ENCODE data around the gene NCOA7. TPM values are rescaled to one million over a fixed set of nuclear protein-coding genes. Genes with fewer than 3 reads are reported as not detected.
A peak's percentile ranks its signal among the peaks of the same experiment; 100 is the strongest.

Gene NCOA7
- total and polyA plus RNA-seq, 9 of the 15 experiments (the other 6 are each of a cell fraction or from before 2014, with no cell fraction given) = 5.8 to 14.6 (median 9.3) TPM

GRCh38 chr6:125945378-125946141, 154.8 kb downstream of the NCOA7 start (continued):
- no peak for TF ChIP-seq ZHX1 (conservative IDR thresholded peaks at IDR 0.05; ENCODE audit: low read length)
- peak in 1 of 2 experiments; percentile 2; a peak in 1 of 4 replicates for TF ChIP-seq MCM7 (IDR thresholded peaks at IDR 0.05)
- peak; percentile 70 for TF ChIP-seq TEAD4 (IDR thresholded peaks at IDR 0.05; ENCODE audit: low read length)
- TF ChIP-seq TEAD4 (CRISPR knock-in tag; IDR thresholded peaks at IDR 0.05; ENCODE audit: borderline replicate concordance) = no peak
- peak; percentile 62 for TF ChIP-seq MAFK (IDR thresholded peaks at IDR 0.05; ENCODE audit: low read length)
- 0 out of 2 replicates have a peak, but pooled peaks have one; percentile 54 for TF ChIP-seq FOXJ2 (tag; IDR thresholded peaks at IDR 0.05)
- TF ChIP-seq ZNF512 (tag; IDR thresholded peaks at IDR 0.05) = peak; percentile 52
- TF ChIP-seq PYGO2 (tag; IDR thresholded peaks at IDR 0.05) = no peak
- 0 out of 2 replicates have a peak, but pooled peaks have one; percentile 7 for TF ChIP-seq MTA2 (IDR thresholded peaks at IDR 0.05; ENCODE audit: low read depth)
- TF ChIP-seq NFRKB (IDR thresholded peaks at IDR 0.05; ENCODE audit: low read depth) = peak; percentile 69; the same call in 1 of the 2 replicates
- peak; percentile 90 for TF ChIP-seq MAFG (tag; conservative IDR thresholded peaks at IDR 0.05)
- peak; percentile 25 for TF ChIP-seq FOS (IDR thresholded peaks at IDR 0.05; ENCODE audit: extremely low read depth, insufficient read length)
- TF ChIP-seq ARID3B (CRISPR knock-in tag; IDR thresholded peaks at IDR 0.05; ENCODE audit: borderline replicate concordance) = no peak
- TF ChIP-seq CEBPB (tag; IDR thresholded peaks at IDR 0.05) = peak; percentile 89
- TF ChIP-seq ELK1 (CRISPR knock-in tag; IDR thresholded peaks at IDR 0.05) = no peak
- TF ChIP-seq SMARCA5 (IDR thresholded peaks at IDR 0.05) = peak; percentile 68; the same call in 1 of the 2 replicates
- TF ChIP-seq CEBPG (CRISPR knock-in tag; IDR thresholded peaks at IDR 0.05) = no peak
- TF ChIP-seq CEBPG (tag; conservative IDR thresholded peaks at IDR 0.05 in 1 of 2, IDR thresholded peaks at IDR 0.05 in 1 of 2) = peak; percentile 39 to 67; a peak in 3 of 4 replicates
- TF ChIP-seq EHMT2 (IDR thresholded peaks at IDR 0.05) = peak; percentile 43; the same call in 1 of the 2 replicates
- TF ChIP-seq ARID1B (IDR thresholded peaks at IDR 0.05) = peak; percentile 78
- peak; percentile 77 to 87 for TF ChIP-seq KDM1A (IDR thresholded peaks at IDR 0.05)
